C4-2B (cell line): ENCODE measurements around the gene GABRP.

Experiments
- H3K27ac ChIP-seq: fragments of 450-650 bp; 2 replicates; pipeline ENCODE4 v1.5.1; 2017
- ZFX ChIP-seq: fragments of 450-650 bp; IDR thresholded peaks from 2 replicates; pipeline ENCODE4 v1.6.1; 2017
- TF ChIP-seq, protein P1 (sequence below): fragments of 450-650 bp; conservative IDR thresholded peaks from 2 replicates; pipeline ENCODE4 v1.5.1; 2017; ENCODE audit warnings: mild to moderate bottlenecking

Gene GABRP

GRCh38 chr5:170795154-170795553 lies 11.6 kb downstream of the GABRP start:
- no peak overlapping the region for H3K27ac ChIP-seq
- TF ChIP-seq, protein P1, sequence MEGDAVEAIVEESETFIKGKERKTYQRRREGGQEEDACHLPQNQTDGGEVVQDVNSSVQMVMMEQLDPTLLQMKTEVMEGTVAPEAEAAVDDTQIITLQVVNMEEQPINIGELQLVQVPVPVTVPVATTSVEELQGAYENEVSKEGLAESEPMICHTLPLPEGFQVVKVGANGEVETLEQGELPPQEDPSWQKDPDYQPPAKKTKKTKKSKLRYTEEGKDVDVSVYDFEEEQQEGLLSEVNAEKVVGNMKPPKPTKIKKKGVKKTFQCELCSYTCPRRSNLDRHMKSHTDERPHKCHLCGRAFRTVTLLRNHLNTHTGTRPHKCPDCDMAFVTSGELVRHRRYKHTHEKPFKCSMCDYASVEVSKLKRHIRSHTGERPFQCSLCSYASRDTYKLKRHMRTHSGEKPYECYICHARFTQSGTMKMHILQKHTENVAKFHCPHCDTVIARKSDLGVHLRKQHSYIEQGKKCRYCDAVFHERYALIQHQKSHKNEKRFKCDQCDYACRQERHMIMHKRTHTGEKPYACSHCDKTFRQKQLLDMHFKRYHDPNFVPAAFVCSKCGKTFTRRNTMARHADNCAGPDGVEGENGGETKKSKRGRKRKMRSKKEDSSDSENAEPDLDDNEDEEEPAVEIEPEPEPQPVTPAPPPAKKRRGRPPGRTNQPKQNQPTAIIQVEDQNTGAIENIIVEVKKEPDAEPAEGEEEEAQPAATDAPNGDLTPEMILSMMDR, result no peak
- no peak for TF ChIP-seq ZFX

DNA sequence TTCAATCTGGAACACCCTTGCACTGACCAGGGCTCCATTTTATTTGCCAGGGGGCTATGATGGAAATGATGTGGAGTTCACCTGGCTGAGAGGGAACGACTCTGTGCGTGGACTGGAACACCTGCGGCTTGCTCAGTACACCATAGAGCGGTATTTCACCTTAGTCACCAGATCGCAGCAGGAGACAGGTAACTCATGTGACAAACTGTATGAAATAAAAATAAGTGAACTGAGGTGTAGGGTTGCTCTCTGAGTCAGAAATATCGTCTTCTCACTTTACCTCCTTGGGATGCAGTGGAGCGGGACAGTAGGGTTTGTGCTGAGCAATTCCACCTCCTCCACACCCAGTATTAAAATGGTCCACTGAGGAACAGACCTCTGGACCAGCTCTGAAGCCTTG lies 22.1 kb downstream of the GABRP start:
- TF ChIP-seq, protein P1, result no peak
- TF ChIP-seq ZFX, result no peak
- no peak overlapping the region for H3K27ac ChIP-seq

DNA sequence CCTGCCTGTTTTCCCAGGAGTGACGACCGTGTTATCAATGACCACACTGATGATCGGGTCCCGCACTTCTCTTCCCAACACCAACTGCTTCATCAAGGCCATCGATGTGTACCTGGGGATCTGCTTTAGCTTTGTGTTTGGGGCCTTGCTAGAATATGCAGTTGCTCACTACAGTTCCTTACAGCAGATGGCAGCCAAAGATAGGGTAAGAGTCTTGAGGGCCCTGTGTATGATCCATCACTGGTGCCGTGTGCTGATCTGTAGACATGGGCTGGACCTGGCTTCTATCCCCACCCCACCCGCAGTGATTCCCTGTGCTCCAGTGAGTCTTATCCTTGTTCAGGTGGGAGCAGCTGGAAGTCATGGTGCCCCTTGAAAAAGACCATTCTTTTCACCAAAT lies 26.0 kb downstream of the GABRP start:
- TF ChIP-seq, protein P1, result peak; percentile 59
- TF ChIP-seq ZFX, result no peak
- no peak overlapping the region for H3K27ac ChIP-seq

GRCh38 chr5:170811719-170812118 lies 28.2 kb downstream of the GABRP start:
- TF ChIP-seq ZFX, result no peak
- TF ChIP-seq, protein P1, result no peak
- H3K27ac ChIP-seq, result no peak overlapping the region

GRCh38 chr5:170813231-170813630 lies 29.7 kb downstream of the GABRP start:
- TF ChIP-seq, protein P1, result no peak
- TF ChIP-seq ZFX, result no peak

GRCh38 chr5:170817195-170817594 lies 33.7 kb downstream of the GABRP start:
- H3K27ac ChIP-seq, result no peak overlapping the region
- TF ChIP-seq, protein P1, result no peak

More at GRCh38 chr5:170813231-170813630, 29.7 kb downstream of the GABRP start:
- H3K27ac ChIP-seq, result no peak overlapping the region

GRCh38 chr5:170818232-170818631 lies 34.7 kb downstream of the GABRP start:
- no peak overlapping the region for H3K27ac ChIP-seq
- no peak for TF ChIP-seq ZFX
- TF ChIP-seq, protein P1, result no peak
